IMR-90 (cell line): ENCODE data around the gene GTF3C1. TPM values are rescaled to one million over a fixed set of nuclear protein-coding genes. Genes with fewer than 3 reads are reported as not detected.

Source experiments
- ATAC-seq: fragments of 200-7000 bp; cut with Tn5 transposase; 2 replicates; pipeline ENCODE4 v1.9.1; 2020; ENCODE audit warnings: low read depth, mild to moderate bottlenecking, moderate library complexity
- BruUV-seq: library from RNA; stranded (reverse); fragments of 400-500 nt; replicated peaks from 2 replicates; lab custom pipeline; 2021; lab: Mats Ljungman, UMichigan
- CTCF ChIA-PET: fragments of 300-600 bp; formaldehyde crosslinking; extraction: SDS; loops from one replicate; lab custom pipeline; 2021; ENCODE audit warnings: antibody characterized with exemption; lab: Yijun Ruan, JAX
- POLR2A ChIA-PET: fragments of 300-600 bp; sonication (Branson Sonifier 250); formaldehyde crosslinking; loops from one replicate; lab custom pipeline; 2022; ENCODE audit warnings: antibody characterized with exemption; ENCODE audit not compliant: unreplicated experiment; lab: Charles Lee
- DNase-seq: peaks from one replicate; pipeline ENCODE4 v3.0.0; 2013
- H2AFZ ChIP-seq: replicated peaks from 2 replicates; pipeline ENCODE3; 2013; ENCODE audit warnings: low read length, mild to moderate bottlenecking; ENCODE audit not compliant: poor library complexity
- H2AK5ac ChIP-seq: 2 replicates; pipeline ENCODE4 v1.6.1; 2013; ENCODE audit warnings: low read depth, low read length, inconsistent platforms
- H2AK9ac ChIP-seq: replicated peaks from 2 replicates; pipeline ENCODE3; 2013; ENCODE audit warnings: mild to moderate bottlenecking, low read depth, low read length, moderate library complexity; ENCODE audit not compliant: poor library complexity
- H2BK120ac ChIP-seq: 2 replicates; pipeline ENCODE4 v1.6.1; 2013; ENCODE audit warnings: low read depth, low read length, inconsistent platforms
- H2BK15ac ChIP-seq: 3 replicates; pipeline ENCODE4 v1.6.1; 2013; ENCODE audit warnings: low read depth, low read length, inconsistent platforms
- H2BK20ac ChIP-seq: 2 replicates; pipeline ENCODE4 v1.6.1; 2013; ENCODE audit warnings: low read depth, mild to moderate bottlenecking, inconsistent platforms, low read length, moderate library complexity
- H2BK5ac ChIP-seq: 2 replicates; pipeline ENCODE4 v1.6.1; 2013; ENCODE audit warnings: mild to moderate bottlenecking, low read depth, low read length, inconsistent platforms; ENCODE audit not compliant: poor library complexity, severe bottlenecking
- H3K14ac ChIP-seq: replicated peaks from 2 replicates; pipeline ENCODE4 v1.6.1; 2013; ENCODE audit warnings: low read depth, low read length, inconsistent platforms
- H3K18ac ChIP-seq: 2 replicates; pipeline ENCODE4 v1.6.1; 2013; ENCODE audit warnings: low read depth, low read length, control low read depth
- H3K23ac ChIP-seq: 2 replicates; pipeline ENCODE4 v1.6.1; 2013; ENCODE audit warnings: low read depth, low read length, inconsistent platforms
- H3K27ac ChIP-seq: 2 replicates; pipeline ENCODE4 v1.5.1; 2013; ENCODE audit warnings: mild to moderate bottlenecking, control low read depth, low read length; ENCODE audit not compliant: insufficient read depth
- H3K27me3 ChIP-seq: 2 replicates; pipeline ENCODE4 v1.6.1; 2013; ENCODE audit warnings: low read length; ENCODE audit not compliant: control insufficient read depth, insufficient read depth
- H3K36me3 ChIP-seq: 2 replicates; pipeline ENCODE4 v1.6.1; 2013; ENCODE audit warnings: low read length, mixed read lengths; ENCODE audit not compliant: control insufficient read depth, insufficient read depth
- H3K4ac ChIP-seq: 2 replicates; pipeline ENCODE4 v1.6.1; 2013; ENCODE audit warnings: low read depth, low read length, inconsistent platforms
- H3K4me1 ChIP-seq: 2 replicates; pipeline ENCODE4 v1.6.1; 2013; ENCODE audit warnings: low read length, mixed read lengths; ENCODE audit not compliant: control insufficient read depth, insufficient read depth
- H3K4me2 ChIP-seq: 2 replicates; pipeline ENCODE4 v1.6.1; 2013; ENCODE audit warnings: low read depth, mild to moderate bottlenecking, control low read depth, low read length, moderate library complexity
- H3K4me3 ChIP-seq: 2 replicates; pipeline ENCODE4 v1.5.1; 2013; ENCODE audit warnings: low read depth, mild to moderate bottlenecking, control low read depth, low read length, moderate library complexity; ENCODE audit not compliant: insufficient read depth
- H3K56ac ChIP-seq: 2 replicates; pipeline ENCODE4 v1.6.1; 2013; ENCODE audit warnings: low read length, inconsistent platforms; ENCODE audit not compliant: insufficient read depth; ENCODE audit errors: extremely low read depth
- H3K79me1 ChIP-seq, 2 experiments: 2 replicates each; pipeline ENCODE4 v1.6.1; 2013; ENCODE audit warnings: low read length in 2 of 2, inconsistent platforms in 1 of 2, low read depth in 1 of 2
- H3K9ac ChIP-seq: 2 replicates; pipeline ENCODE4 v1.6.1; 2013; ENCODE audit warnings: low read depth, low read length, control low read depth
- H3K9me1 ChIP-seq: 2 replicates; pipeline ENCODE4 v1.6.1; 2013; ENCODE audit warnings: low read length, inconsistent platforms; ENCODE audit not compliant: insufficient read depth
- H3K9me3 ChIP-seq: 2 replicates; pipeline ENCODE4 v1.6.1; 2013; ENCODE audit warnings: low read length; ENCODE audit not compliant: control insufficient read depth, insufficient read depth
- H4K20me1 ChIP-seq: 2 replicates; pipeline ENCODE4 v1.6.1; 2013; ENCODE audit warnings: low read length, inconsistent platforms; ENCODE audit not compliant: insufficient read depth
- H4K5ac ChIP-seq: 2 replicates; pipeline ENCODE4 v1.6.1; 2013; ENCODE audit warnings: mild to moderate bottlenecking, low read depth, low read length, control low read depth
- H4K8ac ChIP-seq, 2 experiments: 2 replicates each; pipeline ENCODE4 v1.6.1; 2013; ENCODE audit warnings: low read depth in 2 of 2, low read length in 2 of 2, control low read depth in 1 of 2, inconsistent platforms in 1 of 2
- H4K91ac ChIP-seq: 2 replicates; pipeline ENCODE4 v1.6.1; 2013; ENCODE audit warnings: low read depth, low read length, inconsistent platforms; ENCODE audit not compliant: insufficient read depth
- BHLHE40 ChIP-seq: fragments of 150-350 bp; IDR thresholded peaks from 2 replicates; pipeline ENCODE4 v1.6.1; 2016; ENCODE audit warnings: mild to moderate bottlenecking, low read depth, low read length
- CEBPB ChIP-seq: IDR thresholded peaks from 2 replicates; pipeline ENCODE4 v1.6.1; 2012; ENCODE audit warnings: low read depth, low read length, improper control_type of control experiment
- CTCF ChIP-seq: conservative IDR thresholded peaks from 2 replicates; pipeline ENCODE4 v1.5.1; 2012; ENCODE audit warnings: mild to moderate bottlenecking, low read depth, low read length, improper control_type of control experiment
- ELK1 ChIP-seq: fragments of 150-350 bp; IDR thresholded peaks from 2 replicates; pipeline ENCODE4 v1.6.1; 2016; ENCODE audit warnings: low read depth, mild to moderate bottlenecking, low read length, moderate library complexity, borderline replicate concordance
- MXI1 ChIP-seq: IDR thresholded peaks from 2 replicates; pipeline ENCODE4 v1.6.1; 2012; ENCODE audit warnings: low read depth, mild to moderate bottlenecking, low read length, moderate library complexity, borderline replicate concordance
- NFE2L2 ChIP-seq: fragments of 150-350 bp; IDR thresholded peaks from 2 replicates; pipeline ENCODE4 v1.6.1; 2016; ENCODE audit warnings: low read depth, mild to moderate bottlenecking, low read length
- POLR2A ChIP-seq: IDR thresholded peaks from 2 replicates; pipeline ENCODE4 v1.6.1; 2012; ENCODE audit warnings: mild to moderate bottlenecking, low read depth, low read length
- RAD21 ChIP-seq: IDR thresholded peaks from 2 replicates; pipeline ENCODE4 v1.6.1; 2012; ENCODE audit warnings: low read length, improper control_type of control experiment
- RCOR1 ChIP-seq: IDR thresholded peaks from 2 replicates; pipeline ENCODE4 v1.6.1; 2012; ENCODE audit warnings: mild to moderate bottlenecking, low read length, improper control_type of control experiment; ENCODE audit not compliant: insufficient replicate concordance
- RFX5 ChIP-seq: IDR thresholded peaks from 2 replicates; pipeline ENCODE4 v1.8.0; 2012; ENCODE audit warnings: low read depth, mild to moderate bottlenecking, low read length, moderate library complexity
- SMC3 ChIP-seq: fragments of 150-350 bp; IDR thresholded peaks from 2 replicates; pipeline ENCODE4 v1.6.1; 2016; ENCODE audit warnings: low read depth, mild to moderate bottlenecking, antibody characterized with exemption, low read length, moderate library complexity
- USF2 ChIP-seq: fragments of 150-350 bp; IDR thresholded peaks from 2 replicates; pipeline ENCODE4 v1.6.1; 2017; ENCODE audit warnings: mild to moderate bottlenecking, antibody characterized with exemption, low read length, low read depth
- WGBS, 2 experiments: methylation state at CpG; one replicate each; pipeline versions ENCODE4 v1.1.5 to v1.1.7; 2013; ENCODE audit warnings: missing lambda C conversion rate in 2 of 2; ENCODE audit not compliant: insufficient read length in 1 of 2; ENCODE audit errors: extremely low coverage in 2 of 2; 5-methylcytosine and 5-hydroxymethylcytosine counted together
- dilution Hi-C: fragments of 300-500 bp; cut with HindIII; formaldehyde crosslinking; loops from one replicate; pipeline ENCODE4 v1.14.3; 2018; ENCODE audit warnings: low sequenced_read_pairs; ENCODE audit not compliant: unreplicated experiment
- in situ Hi-C: fragments of 300-500 bp; cut with MboI; formaldehyde crosslinking; loops from 3 replicates; pipeline ENCODE4 v1.14.3; 2019; ENCODE audit warnings: low sequenced_read_pairs, inconsistent platforms, mixed read lengths
- intact Hi-C: fragments of 100-400 bp; cut with micrococcal nuclease; formaldehyde crosslinking; loops from 2 replicates; pipeline ENCODE4 v1.10.0; 2022
- polyA plus RNA-seq, 3 experiments: library from polyadenylated mRNA; depleted of rRNA; stranded (reverse); fragments of >200 nt; gene quantifications; 2 replicates each; pipeline ENCODE4 v1.2.3, GENCODE V29; 2012; ENCODE audit warnings: low replicate concordance in 1 of 3
- total RNA-seq: library from RNA; depleted of rRNA; stranded (reverse); fragments of >200 nt; gene quantifications from 2 replicates; pipeline ENCODE4 v1.2.3, GENCODE V29; 2012

GTF3C1 gene
- total and polyA plus RNA-seq, 2 of the 4 experiments (the other 2 are of a cell fraction), result 50.8 to 68.1 TPM

DNA sequence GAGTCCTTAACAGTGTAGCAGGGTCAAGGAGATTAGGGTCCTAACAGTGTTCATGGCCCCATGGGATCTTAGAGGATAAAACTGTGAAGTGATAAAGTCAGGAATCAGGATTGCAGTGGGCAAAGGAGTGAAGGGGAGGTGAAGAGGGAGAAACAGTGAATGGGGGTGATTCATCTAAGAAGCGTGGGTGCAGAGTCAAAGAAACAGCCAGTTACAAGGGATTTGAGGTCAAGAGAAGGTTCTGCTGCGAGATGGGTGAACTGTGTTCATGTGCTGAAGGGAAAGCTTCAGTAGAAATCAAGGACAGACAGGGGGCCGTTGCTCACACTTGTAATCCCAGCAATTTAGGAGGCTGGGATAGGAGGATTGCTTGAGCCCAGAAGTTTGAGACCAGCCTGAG is 5.9 kb downstream of the GTF3C1 start:
- Histone ChIP-seq H2AFZ (no peak overlapping the region), H2BK15ac (no peak overlapping the region), H2BK5ac (no peak overlapping the region), H2AK9ac (no peak overlapping the region), H3K23ac (no peak overlapping the region), H4K5ac (no peak overlapping the region), H3K56ac (no peak overlapping the region), H3K36me3 (peaks cover 52% of the 10 kb centered on the region), H2AK5ac (no peak overlapping the region), H2BK120ac (no peak overlapping the region), H3K79me1 (peaks cover 24 to 79% of the 10 kb centered on the region in 2 experiments), H3K27ac (no peak overlapping the region), H4K8ac (no peak overlapping the region), H3K4me1 (peaks cover 7% of the 10 kb centered on the region), H3K9me3 (no peaks in the 10 kb centered on the region), H3K14ac (no peak overlapping the region), H4K20me1 (peaks cover 55% of the 10 kb centered on the region), H3K27me3 (no peaks in the 10 kb centered on the region), H3K18ac (no peak overlapping the region), H2BK20ac (no peak overlapping the region), H3K4me2 (no peak overlapping the region), H3K9me1 (peaks cover 25% of the 10 kb centered on the region; the same call in 1 of the 2 replicates), H3K9ac (no peak overlapping the region), H3K4ac (no peak overlapping the region), H3K4me3 (no peak overlapping the region), H4K91ac (no peak overlapping the region)
- ChIA-PET CTCF (no interaction called here), POLR2A (no interaction called here)
- 100% methylated on average over 2 of the region's 3 CpGs; no CpG with 5 or more reads in 1 of the 2 experiments for WGBS, 2 experiments
- dilution Hi-C loops (no loop called here), in situ Hi-C loops (no loop called here), intact Hi-C loops (loop anchor here (5.0 kb wide), 1 partner anchor 52 kb away; no protein-coding TSS in a partner anchor)
- TF ChIP-seq POLR2A, result no peak
- TF ChIP-seq RFX5, result no peak
- TF ChIP-seq MXI1, result no peak
- no peak for TF ChIP-seq CTCF
- no peak for TF ChIP-seq USF2
- no peak for TF ChIP-seq RCOR1
- TF ChIP-seq ELK1, result no peak
- TF ChIP-seq CEBPB, result no peak
- TF ChIP-seq BHLHE40, result no peak
- no peak for TF ChIP-seq RAD21
- TF ChIP-seq SMC3, result no peak
- TF ChIP-seq NFE2L2, result no peak
- ATAC-seq, result no peak
- no peak for DNase-seq
- BruUV-seq, result no TSS peak
